ENCODE results near the gene ZSCAN21.

The ZSCAN21 gene

GRCh38 chr7:100051611-100052010 is 2.0 kb downstream of the ZSCAN21 start:
- no peak for TF ChIP-seq CTCF (conservative IDR thresholded peaks at IDR 0.05)
- H3K27ac ChIP-seq: no peak overlapping the region

- peak; percentile 66 for TF ChIP-seq CTCF (conservative IDR thresholded peaks at IDR 0.05)
- H3K27ac ChIP-seq: peak overlapping the region; percentile 21; the same call in 1 of the 2 replicates
Observed at GRCh38 chr7:100053215-100053614, 3.6 kb downstream of the ZSCAN21 start.

GRCh38 chr7:100057006-100057405 is 7.4 kb downstream of the ZSCAN21 start:
- H3K27ac ChIP-seq: no peak overlapping the region

GRCh38 chr7:100059251-100059739 is 9.7 kb downstream of the ZSCAN21 start:
- no peak overlapping the region for H3K27ac ChIP-seq
- TF ChIP-seq CTCF (conservative IDR thresholded peaks at IDR 0.05): no peak

More at GRCh38 chr7:100057006-100057405, 7.4 kb downstream of the ZSCAN21 start:
- no peak for TF ChIP-seq CTCF (conservative IDR thresholded peaks at IDR 0.05)

- no peak overlapping the region for H3K27ac ChIP-seq
- TF ChIP-seq CTCF (conservative IDR thresholded peaks at IDR 0.05): no peak
Observed at GRCh38 chr7:100061518-100062193, 12.1 kb downstream of the ZSCAN21 start.

GRCh38 chr7:100063376-100063775 is 13.8 kb downstream of the ZSCAN21 start:
- no peak overlapping the region for H3K27ac ChIP-seq
- TF ChIP-seq CTCF (conservative IDR thresholded peaks at IDR 0.05): no peak

GRCh38 chr7:100064162-100064561 is 14.6 kb downstream of the ZSCAN21 start:
- no peak overlapping the region for H3K27ac ChIP-seq
- no peak for TF ChIP-seq CTCF (conservative IDR thresholded peaks at IDR 0.05)

Measured in VCaP (cell line).